SK-N-DZ (cell line): ENCODE data around the gene UNC93A.

Experiments used
- DNase-seq: peaks from one replicate; pipeline ENCODE4 v3.0.0-alpha.2; 2015; ENCODE audit warnings: low spot score

The UNC93A gene

DNA sequence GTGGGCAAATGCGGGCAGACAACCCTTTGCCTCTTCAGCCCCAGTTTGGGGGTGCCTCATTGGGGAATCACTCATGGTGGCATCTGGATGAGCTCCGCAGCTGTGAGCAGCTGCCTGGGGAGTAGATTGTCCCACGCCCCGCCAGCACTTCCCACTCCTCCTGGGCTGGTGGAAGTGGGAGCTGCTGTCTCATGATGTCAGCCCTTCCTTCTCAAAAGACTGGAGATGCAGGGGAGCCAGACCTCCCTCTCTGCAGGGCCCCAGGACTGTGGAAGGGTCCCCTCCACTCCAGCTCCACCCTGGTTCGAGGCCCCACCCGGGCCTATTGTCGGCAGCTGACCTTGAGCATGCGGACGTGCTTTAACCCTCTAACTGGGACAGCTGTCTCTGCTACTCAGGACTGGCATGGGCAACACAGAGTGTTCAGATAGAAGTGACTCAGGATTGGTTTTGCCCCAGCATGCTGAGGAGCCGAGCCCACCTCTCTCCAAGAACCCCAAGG, 2.0 kb downstream of the UNC93A start:
- DNase-seq: no peak

DNA sequence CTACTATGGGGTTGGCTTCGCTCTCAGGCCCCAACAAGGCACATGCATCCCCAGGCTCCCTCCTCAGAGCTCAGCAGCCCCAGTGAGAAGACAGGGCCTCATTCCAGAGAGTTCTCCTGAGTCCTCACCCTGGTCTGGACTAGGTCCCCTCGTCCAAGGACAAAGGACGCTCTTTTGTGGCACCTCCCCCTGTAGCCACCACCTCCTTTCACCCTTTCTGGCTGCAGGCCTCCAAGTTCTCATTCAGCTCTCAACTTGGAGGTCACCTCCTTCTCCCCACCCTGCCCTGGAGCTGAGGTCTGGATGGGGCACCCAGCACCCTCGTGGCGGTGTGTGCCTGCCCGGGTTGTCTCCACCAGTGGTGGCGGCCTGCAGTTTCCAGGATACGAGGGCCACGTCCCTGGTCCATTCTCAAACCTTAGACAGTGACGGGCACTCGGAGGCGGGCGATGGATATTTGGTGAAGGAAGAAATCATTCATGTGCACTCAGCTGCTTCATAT, 2.5 kb downstream of the UNC93A start:
- DNase-seq: no peak

DNA sequence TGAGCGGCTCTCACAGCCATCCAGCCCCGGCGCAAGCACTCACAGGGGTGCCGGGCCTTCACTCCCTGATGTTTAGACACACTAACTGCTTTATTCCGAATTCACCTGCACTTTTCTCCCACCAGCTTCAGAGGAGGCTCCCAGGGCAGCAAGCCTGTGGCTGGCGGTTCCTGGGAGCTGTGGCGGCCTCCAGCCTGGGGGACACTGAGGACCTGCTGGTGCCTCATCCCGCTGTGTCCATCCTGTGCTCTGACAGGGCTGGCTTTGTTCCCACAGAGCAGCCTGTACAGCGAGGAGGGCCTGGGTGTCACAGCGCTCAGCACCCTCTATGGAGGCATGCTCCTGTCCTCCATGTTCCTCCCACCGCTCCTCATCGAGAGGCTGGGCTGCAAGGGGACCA, 3.1 kb downstream of the UNC93A start:
- DNase-seq: no peak

DNA sequence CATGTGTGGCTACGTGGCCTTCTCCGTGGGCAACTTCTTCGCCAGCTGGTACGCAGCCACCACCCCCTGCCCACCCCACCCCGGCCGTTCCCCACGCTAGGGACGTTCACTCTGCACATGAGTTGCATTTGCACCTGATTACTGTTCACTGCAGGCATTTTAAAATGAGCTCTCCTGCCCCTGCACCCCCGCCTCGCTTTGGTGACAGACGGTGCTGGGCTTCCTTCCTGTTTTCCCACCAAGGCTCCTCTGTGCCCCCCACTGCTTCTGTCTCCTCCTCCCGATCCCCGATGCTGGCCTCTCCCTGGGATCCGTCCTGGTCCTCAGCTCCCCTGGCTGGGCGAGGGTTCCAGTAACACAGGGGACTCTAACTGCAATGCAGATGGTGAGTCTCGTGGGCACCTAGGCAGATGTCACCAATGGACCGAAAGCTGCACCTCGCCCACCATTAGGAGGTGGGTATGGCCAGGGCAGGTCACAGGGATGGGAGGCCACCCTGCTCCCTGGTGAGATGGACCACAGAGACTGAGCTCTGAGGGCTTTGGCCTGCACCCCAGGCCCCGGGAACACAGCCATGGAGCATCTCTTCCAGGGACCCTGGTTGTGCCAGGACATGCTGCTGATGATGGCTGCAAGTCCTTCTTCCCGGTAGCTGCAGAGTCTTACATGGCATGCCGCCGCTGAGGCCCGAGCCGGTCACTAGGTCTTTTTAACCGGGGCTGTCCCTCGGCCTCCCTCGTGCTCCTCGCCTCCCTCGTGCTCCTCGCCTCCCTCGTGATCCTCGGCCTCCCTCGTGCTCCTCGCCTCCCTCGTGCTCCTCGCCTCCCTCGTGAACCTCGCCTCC, 3.8 kb downstream of the UNC93A start:
- no peak for DNase-seq

DNA sequence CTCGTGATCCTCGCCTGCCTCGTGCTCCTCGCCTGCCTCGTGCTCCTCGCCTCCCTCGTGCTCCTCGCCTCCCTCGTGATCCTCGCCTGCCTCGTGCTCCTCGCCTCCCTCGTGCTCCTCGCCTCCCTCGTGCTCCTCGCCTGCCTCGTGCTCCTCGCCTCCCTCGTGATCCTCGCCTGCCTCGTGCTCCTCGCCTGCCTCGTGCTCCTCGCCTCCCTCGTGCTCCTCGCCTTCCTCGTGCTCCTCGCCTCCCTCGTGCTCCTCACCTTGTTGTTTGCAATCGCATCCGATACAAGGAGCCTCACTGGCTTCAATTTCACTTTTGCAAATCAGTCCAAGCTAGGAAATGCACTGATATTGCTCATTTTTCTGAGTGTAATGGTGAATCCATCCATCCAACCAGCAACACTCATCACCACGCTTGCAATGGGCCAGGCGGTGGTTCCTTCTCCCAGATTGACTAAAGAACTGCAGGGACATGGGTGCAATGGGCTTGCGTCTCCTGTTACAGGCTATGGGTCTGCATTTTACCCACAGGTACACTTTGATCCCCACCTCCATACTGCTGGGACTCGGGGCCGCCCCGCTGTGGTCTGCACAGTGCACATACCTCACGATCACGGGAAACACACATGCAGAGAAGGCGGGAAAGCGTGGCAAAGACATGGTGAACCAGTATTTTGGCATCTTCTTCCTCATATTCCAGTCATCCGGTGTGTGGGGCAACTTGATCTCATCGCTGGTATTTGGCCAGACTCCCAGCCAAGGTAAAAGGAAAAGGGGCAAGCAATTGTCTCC, 4.6 kb downstream of the UNC93A start:
- no peak for DNase-seq

DNA sequence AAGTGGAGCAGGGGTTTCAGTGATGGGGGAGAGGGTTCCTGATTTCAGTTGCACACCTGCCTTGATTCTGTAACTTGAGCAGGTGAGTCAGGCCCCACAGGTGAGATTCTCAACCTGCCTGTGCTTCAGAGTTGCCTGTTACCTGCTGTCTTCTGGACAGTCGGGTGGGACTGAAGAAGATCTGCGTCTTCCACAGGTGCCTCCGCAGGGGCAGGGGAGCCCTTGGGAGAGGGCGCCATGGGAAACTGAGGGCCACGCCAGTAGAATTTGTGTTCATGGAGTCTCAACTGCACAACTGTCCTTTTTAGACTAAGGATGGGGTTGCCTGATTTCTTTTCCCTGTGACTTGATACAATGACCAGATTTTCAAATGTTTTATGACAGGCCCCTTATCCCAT, 5.2 kb downstream of the UNC93A start:
- DNase-seq: no peak

DNA sequence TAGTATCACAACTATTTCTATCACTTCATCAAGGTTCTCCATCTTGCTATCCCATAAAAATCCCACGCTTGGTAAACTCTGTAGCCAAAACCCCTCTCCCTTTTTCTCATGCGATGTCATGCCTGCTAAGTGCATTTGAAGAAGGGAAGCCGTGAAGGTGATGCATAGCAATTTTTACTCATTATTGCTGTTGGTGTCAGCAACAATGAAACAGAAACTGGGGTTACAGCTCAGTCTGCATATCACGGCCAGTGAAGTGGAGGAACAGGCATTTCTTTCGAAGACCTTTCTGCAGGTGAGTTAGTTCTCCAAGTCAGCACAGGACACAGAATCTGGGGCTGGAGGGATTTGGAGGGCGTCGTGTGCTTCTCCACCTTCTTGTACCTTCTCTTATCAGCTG, 5.8 kb downstream of the UNC93A start:
- DNase-seq: no peak

DNA sequence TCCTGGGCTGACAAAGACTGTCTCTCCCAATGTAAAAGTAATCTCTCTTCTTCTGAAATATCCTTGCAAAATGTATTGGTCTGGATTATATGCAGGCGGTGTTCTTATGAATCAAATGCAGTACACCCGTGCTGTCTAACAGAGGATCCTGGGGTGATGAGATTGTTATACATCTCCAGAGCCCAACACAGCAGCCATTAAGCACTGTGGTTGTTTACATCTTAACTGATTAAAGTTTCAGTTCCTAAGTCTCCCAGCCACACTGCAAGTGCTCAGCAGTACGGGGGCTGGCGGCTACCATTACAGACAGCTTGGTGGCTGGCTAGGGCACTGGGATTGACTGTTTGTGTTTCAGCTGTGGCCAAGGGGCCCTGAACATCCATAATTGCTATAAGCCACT, 7.0 kb downstream of the UNC93A start:
- DNase-seq: no peak

DNA sequence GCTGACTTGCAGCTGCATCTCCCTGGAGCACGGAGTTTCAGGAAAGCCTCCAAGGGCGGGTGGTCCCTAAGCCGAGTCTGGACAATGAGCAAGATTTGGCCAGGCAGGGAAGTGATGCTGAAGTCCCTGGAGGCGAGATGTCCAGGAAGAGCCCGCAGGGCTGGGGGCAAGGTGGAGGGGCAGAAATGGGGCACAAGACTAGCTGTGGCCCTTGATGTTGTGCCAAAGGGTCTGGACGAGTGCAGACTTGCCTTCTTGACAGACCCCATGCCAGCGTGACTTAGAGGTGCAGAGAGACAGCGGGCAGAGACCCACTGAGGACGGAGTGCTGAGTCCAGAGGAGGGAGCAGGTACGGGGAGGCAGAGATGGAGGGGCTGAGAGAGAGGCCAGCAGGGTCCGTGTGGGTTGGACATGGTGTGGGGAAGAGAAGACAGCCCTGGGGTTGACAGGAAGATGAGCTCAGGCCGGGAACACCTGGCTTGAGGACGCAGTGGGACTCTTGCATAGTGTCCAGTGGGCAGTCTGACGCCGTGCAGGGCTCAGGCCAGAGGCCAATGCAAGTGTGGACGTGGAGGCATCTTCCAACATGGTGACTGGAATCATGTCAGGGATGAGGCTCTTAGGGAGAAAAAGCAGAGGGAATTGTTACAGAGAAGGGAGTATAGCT, 8.7 kb downstream of the UNC93A start:
- no peak for DNase-seq

DNA sequence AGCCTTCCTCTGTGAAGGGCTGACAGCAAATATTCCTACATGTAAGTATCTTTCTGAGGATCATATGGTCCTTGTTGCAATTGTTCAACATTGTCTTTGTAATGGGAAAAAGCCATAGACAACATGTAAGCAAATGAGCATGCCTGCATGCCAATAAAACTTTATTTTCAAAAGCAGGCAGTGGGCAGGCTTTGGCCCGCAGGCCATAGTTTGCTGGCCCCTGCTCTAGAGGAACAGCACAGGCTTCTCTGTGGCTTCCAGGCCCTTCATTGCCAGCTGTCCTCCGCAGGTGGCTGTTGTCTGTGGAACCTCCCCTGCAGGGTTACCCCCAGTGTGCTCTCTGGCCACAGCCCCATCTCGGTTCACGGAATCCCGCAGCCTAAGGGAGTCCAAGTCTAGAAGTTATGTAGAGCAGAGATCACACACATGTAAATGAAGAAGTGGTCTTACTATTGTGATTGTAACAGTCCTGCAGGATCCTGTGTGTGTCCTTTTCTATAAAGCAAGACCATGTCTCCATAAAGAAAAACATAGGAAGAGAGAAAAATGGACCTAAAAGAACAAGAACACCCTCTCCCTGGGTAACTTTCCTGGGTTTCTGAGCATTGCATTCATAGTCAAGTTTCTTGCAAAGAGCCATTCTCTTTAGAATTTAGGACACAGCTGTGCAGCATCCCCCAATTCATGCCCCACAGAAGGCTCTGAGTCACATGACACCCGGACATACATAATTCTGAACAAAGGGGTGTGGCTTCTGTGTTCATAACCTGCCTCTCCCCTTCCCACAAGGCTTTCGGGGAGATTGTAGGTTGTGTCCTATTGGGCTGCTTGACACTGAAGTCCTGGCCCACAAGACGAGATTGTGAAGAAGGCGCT, 10.0 kb downstream of the UNC93A start:
- DNase-seq: no peak

DNA sequence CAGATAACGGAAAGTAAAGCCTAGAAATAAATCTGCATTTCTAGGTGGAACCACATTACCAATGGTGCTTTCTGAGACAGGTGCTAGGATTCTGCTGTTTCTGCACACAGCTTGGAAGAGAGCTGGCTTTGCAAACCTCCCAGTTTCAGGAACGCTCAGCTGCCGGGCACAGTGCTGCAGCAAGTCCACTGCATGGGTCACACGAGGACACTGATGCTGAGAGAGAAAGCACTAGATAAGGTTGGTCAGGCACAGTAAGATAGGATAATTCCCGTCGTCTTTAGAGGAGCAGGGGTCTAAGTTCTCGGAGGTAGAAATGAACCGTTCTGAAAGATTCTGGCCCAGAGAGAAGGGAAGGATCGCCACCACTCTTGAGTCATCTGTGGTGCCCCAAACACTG, 11.0 kb downstream of the UNC93A start:
- DNase-seq: no peak

DNA sequence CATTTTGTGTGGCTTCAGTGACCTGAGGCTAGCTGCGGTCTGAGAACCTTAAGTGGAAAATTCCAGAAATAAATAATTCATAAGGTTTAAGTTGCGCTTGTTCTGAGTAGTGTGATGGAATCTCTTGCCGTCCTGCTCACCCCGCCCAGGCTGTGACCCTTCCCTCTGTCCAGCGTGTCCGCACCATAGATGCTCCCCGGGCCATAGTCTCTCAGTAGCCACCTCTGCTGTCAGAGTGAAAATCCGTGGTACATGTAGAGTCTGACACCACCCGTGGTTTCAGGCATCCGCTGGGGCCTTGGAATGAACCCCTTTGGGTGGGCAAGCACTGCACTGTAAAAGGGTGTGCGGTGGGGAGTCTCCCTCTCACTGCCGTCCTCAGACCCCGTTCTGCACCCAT, 11.7 kb downstream of the UNC93A start:
- DNase-seq: no peak

DNA sequence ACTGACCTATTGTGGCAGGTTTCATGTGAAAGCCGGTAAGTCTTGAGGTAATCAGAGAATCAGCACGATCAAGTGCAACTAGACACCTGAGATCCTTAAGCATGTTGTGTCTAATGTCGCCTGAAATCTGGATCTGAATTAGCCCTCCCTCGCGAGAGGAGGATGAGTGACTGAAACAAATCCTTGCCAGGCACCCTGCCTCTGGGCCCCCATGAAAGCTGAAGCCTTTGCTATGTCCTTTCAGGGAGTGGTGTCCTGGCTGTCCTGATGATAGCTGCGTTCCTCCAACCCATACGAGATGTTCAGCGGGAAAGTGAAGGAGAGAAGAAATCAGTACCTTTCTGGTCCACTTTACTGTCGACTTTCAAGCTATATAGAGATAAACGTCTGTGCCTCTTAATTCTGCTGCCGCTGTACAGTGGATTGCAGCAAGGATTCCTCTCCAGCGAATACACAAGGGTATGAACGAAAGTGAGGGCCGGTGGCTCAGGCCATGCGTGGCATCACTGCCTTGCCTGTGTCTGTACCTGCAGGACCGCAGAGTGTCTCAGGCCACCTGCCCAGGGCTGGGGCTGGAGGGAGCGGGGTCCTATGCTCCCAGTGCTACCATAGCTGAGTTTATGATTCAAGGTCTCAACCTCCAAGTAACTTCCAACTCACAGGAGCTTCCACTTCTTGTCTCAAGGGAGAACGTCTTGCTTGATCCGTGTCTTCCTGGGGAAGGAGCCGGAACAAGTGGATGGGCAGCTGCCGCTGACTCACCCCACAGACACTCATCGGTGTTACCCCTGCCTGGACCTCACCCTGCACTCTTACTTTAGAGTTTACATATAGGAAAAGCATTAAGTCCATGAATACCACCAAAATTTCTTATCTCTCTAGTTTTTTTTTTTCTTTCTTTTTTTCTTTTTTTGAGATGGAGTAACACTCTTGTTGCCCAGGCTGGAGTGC, 12.8 kb downstream of the UNC93A start:
- no peak for DNase-seq

DNA sequence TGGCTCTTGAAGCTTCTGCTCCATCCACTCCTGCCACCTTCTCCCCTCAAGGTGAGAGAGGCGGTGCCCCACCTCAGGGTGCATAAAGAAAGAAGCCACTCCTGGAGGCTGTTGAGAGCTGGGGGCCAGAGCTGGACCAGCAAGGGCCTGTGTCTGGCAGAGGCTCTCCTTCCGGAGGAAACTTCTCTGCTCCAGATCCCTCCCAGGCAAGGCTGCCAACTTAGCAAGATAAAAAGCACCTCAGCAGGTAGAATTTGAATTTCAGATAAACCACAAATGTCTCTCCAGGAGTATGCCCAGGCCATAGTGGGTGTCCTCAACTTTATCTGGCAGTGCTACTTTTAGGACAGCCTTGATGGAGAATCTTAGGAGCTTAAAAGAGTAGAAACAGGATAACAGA, 13.8 kb downstream of the UNC93A start:
- no peak for DNase-seq

DNA sequence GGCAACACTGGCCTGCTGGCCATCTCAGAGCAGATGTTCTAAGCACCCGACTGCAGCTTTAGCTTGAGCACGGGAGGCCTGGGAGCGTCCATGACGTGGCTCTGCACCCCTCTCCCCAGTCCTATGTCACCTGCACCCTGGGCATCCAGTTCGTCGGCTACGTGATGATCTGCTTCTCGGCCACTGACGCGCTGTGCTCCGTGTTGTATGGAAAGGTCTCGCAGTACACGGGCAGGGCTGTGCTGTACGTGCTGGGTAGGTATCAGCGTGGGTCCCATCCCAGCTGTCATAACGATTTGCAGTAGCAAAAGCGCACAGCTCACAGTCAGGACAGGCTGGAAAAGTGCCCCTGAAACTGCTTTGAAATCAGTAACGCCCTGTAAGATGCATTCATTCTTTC, 14.7 kb downstream of the UNC93A start:
- DNase-seq: no peak

DNA sequence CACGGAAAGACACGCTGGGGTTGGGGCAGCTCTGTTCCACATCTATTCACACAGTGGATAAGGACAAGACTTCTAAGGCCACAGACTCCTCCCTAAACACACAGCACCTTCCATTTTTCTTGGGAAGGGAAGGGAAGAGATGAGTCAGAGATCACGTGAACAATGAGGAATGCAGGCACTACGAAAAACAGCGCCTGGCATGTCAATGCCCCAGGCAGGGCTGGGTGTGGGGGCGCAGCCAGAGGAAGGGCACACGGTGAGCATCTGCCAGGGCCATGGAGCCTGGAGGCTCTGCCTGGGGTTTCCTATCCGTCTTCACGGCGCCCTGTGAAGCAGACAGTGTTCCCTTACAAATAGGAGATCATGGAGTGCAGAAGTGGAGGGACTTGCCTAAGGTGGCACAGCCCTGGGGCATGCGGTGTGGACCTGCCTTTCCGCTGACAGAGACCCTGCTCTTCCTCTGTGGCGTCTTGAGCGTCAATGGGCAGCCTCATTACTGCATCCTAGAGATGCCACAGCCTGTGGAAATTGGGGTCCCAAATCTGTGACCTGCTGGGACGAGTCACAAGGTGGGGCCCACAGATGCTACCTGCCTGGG, 15.4 kb downstream of the UNC93A start:
- no peak for DNase-seq

DNA sequence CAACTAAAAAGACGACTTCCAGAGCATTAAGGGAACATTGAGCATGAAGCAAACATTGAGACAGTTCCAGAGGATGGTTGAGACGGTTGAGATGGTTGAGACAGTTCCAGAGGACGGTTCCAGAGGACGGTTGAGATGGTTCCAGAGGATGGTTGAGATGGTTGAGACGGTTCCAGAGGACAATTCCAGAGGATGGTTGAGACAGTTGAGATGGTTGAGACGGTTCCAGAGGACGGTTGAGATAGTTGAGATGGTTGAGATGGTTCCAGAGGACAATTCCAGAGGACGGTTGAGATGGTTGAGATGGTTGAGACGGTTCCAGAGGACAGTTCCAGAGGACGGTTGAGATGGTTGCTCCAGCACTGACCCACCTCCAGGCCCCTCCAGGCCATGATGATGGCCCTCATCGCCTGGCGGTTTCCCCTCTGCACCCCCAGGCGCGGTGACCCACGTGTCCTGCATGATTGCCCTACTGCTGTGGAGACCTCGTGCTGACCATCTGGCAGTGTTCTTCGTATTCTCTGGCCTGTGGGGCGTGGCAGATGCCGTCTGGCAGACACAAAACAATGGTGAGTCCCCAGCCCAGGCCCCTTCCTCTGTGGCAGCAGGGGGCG, 16.3 kb downstream of the UNC93A start:
- DNase-seq: no peak

DNA sequence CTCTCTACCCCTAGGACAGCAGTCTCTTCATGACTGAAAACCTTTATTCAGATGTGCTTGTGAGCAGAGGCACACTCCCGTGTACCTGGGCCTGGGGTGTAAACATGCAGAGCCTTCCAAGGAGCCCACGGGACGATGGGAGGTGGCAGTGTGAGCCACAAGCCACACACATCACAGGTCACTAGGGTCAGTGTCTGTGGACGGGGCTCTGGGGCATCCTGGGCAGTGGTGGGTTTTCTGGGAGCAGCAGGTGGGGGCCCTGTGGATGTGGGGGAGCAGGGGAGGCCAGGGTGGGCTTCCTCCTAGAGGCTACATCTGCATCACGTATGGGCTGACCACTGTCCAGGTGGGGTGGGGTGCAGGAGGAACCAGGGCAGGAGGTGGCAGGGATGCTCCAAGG, 17.1 kb downstream of the UNC93A start:
- no peak for DNase-seq
